GM21526 (cell line): ENCODE results near the gene FXYD7.
"Not testable (repeated sequence)": the region's sequence is repeated elsewhere in the genome, so short reads cannot be mapped to it uniquely, and the experiment has no call there.

Experiments
- ATAC-seq: cut with Tn5 transposase; IDR thresholded peaks from one replicate; pipeline ENCODE4 v1.9.1; 2021; ENCODE audit warnings: moderate library complexity; ENCODE audit not compliant: unreplicated experiment, low FRiP score

Gene FXYD7

GRCh38 chr19:35194012-35194984 is 51.2 kb downstream of the FXYD7 start:
- ATAC-seq, result no peak

GRCh38 chr19:35195830-35196229 is 52.8 kb downstream of the FXYD7 start:
- no peak for ATAC-seq

- ATAC-seq, result not testable (repeated sequence)
Measured at GRCh38 chr19:35196861-35197260, 53.8 kb downstream of the FXYD7 start.

DNA sequence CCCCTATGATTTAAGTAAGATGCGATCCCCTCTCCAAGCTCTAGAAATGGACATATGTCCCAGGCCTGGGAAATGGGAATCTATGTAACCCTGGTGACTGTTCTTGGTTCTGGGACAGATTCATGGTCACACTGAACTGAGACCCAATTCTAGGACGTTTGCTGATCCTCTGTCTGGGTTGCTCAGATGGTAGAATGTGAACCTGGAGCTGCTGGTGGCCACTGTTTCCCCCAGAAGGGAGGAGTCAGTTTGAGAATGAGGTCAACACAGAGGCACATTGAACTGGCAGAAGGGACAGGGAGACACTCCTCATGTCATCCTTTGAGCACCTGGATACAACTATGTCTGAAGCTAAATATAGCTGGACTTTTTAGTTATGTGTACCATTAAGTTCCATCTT is 56.4 kb downstream of the FXYD7 start:
- no peak for ATAC-seq

GRCh38 chr19:35202722-35203688 is 60.0 kb downstream of the FXYD7 start:
- no peak for ATAC-seq
